Measurements from ENCODE around the gene FBN1.

Gene FBN1

GRCh38 chr15:48643776-48644466, 1.6 kb downstream of the FBN1 start:
- no peaks in the 10 kb centered on the region for H3K36me3 ChIP-seq
- peak overlapping the region; percentile 41 for H3K4me3 ChIP-seq (ENCODE audit: low read depth, low read length)
- peaks cover 20% of the 10 kb centered on the region for H3K27me3 ChIP-seq (ENCODE audit: insufficient read depth, low read depth, severe bottlenecking)
- DNase-seq = no peak
- H3K27ac ChIP-seq = no peak overlapping the region
- TF ChIP-seq CTCF (IDR thresholded peaks at IDR 0.05; ENCODE audit: low read depth, low read length) = no peak
- no peaks in the 10 kb centered on the region for H3K9me3 ChIP-seq (ENCODE audit: severe bottlenecking)

GRCh38 chr15:48643206-48643605, 2.3 kb downstream of the FBN1 start:
- H3K27me3 ChIP-seq (ENCODE audit: insufficient read depth, low read depth, severe bottlenecking) = peaks cover 20% of the 10 kb centered on the region
- no peaks in the 10 kb centered on the region for H3K9me3 ChIP-seq (ENCODE audit: severe bottlenecking)
- no peak for DNase-seq
- H3K27ac ChIP-seq = no peak overlapping the region
- H3K36me3 ChIP-seq = no peaks in the 10 kb centered on the region
- no peak overlapping the region for H3K4me3 ChIP-seq (ENCODE audit: low read depth, low read length)
- TF ChIP-seq CTCF (IDR thresholded peaks at IDR 0.05; ENCODE audit: low read depth, low read length) = no peak

GRCh38 chr15:48642795-48643194, 2.7 kb downstream of the FBN1 start:
- H3K27ac ChIP-seq = no peak overlapping the region
- no peaks in the 10 kb centered on the region for H3K9me3 ChIP-seq (ENCODE audit: severe bottlenecking)
- H3K27me3 ChIP-seq (ENCODE audit: insufficient read depth, low read depth, severe bottlenecking) = peaks cover 20% of the 10 kb centered on the region
- no peak for DNase-seq
- H3K36me3 ChIP-seq = no peaks in the 10 kb centered on the region
- TF ChIP-seq CTCF (IDR thresholded peaks at IDR 0.05; ENCODE audit: low read depth, low read length) = no peak
- H3K4me3 ChIP-seq (ENCODE audit: low read depth, low read length) = no peak overlapping the region

GRCh38 chr15:48641416-48641815, 4.1 kb downstream of the FBN1 start:
- H3K27ac ChIP-seq = no peak overlapping the region
- H3K9me3 ChIP-seq (ENCODE audit: severe bottlenecking) = no peaks in the 10 kb centered on the region
- DNase-seq = peak; percentile 14
- peaks cover 20% of the 10 kb centered on the region for H3K27me3 ChIP-seq (ENCODE audit: insufficient read depth, low read depth, severe bottlenecking)
- TF ChIP-seq CTCF (IDR thresholded peaks at IDR 0.05; ENCODE audit: low read depth, low read length) = peak; percentile 17; the same call in 1 of the 2 replicates
- H3K4me3 ChIP-seq (ENCODE audit: low read depth, low read length) = no peak overlapping the region
- H3K36me3 ChIP-seq = no peaks in the 10 kb centered on the region

GRCh38 chr15:48638963-48639362, 6.5 kb downstream of the FBN1 start:
- TF ChIP-seq CTCF (IDR thresholded peaks at IDR 0.05; ENCODE audit: low read depth, low read length) = no peak
- no peak overlapping the region for H3K4me3 ChIP-seq (ENCODE audit: low read depth, low read length)
- H3K36me3 ChIP-seq = no peaks in the 10 kb centered on the region
- no peak for DNase-seq
- no peak overlapping the region for H3K27ac ChIP-seq
- peaks cover 9% of the 10 kb centered on the region for H3K27me3 ChIP-seq (ENCODE audit: insufficient read depth, low read depth, severe bottlenecking)
- H3K9me3 ChIP-seq (ENCODE audit: severe bottlenecking) = no peaks in the 10 kb centered on the region

- no peak for DNase-seq
- TF ChIP-seq CTCF (IDR thresholded peaks at IDR 0.05; ENCODE audit: low read depth, low read length) = no peak
- Histone ChIP-seq H3K27me3 (ENCODE audit: insufficient read depth, low read depth, severe bottlenecking) (no peaks in the 10 kb centered on the region), H3K4me3 (ENCODE audit: low read depth, low read length) (no peak overlapping the region), H3K27ac (no peak overlapping the region), H3K36me3 (no peaks in the 10 kb centered on the region), H3K9me3 (ENCODE audit: severe bottlenecking) (no peaks in the 10 kb centered on the region)
Measured at GRCh38 chr15:48637639-48638038, 7.9 kb downstream of the FBN1 start.
